Femur (tissue), 1 donor: ENCODE data around the gene USH2A.

Experiments
- DNase-seq: peaks from one replicate; pipeline ENCODE4 v3.0.0-alpha.2; 2017

USH2A gene

GRCh38 chr1:216422821-216423520 lies at the start of gene USH2A:
TSS of gene USH2A (minus strand) at chr1:216423448. CDS start at chr1:216422336, 1,112 bp downstream.
- DNase-seq, result no peak

GRCh38 chr1:216466162-216466801 lies 43.0 kb upstream of the USH2A start:
- DNase-seq, result no peak

- no peak for DNase-seq
Observed at GRCh38 chr1:216464489-216464888, 41.2 kb upstream of the USH2A start.

GRCh38 chr1:216462066-216462775 lies 39.0 kb upstream of the USH2A start:
- no peak for DNase-seq

- no peak for DNase-seq
Observed at GRCh38 chr1:216461466-216461865, 38.2 kb upstream of the USH2A start.

- no peak for DNase-seq
Observed at GRCh38 chr1:216459651-216460207, 36.5 kb upstream of the USH2A start.

- DNase-seq, result no peak
Observed at GRCh38 chr1:216458812-216459211, 35.6 kb upstream of the USH2A start.

GRCh38 chr1:216457356-216457755 lies 34.1 kb upstream of the USH2A start:
- no peak for DNase-seq

GRCh38 chr1:216456682-216457081 lies 33.4 kb upstream of the USH2A start:
- DNase-seq, result no peak

- no peak for DNase-seq
Observed at GRCh38 chr1:216453777-216454176, 30.5 kb upstream of the USH2A start.

- DNase-seq, result no peak
Observed at GRCh38 chr1:216450227-216450626, 27.0 kb upstream of the USH2A start.

GRCh38 chr1:216448011-216448510 lies 24.8 kb upstream of the USH2A start:
- no peak for DNase-seq

- no peak for DNase-seq
Observed at GRCh38 chr1:216437603-216438002, 14.4 kb upstream of the USH2A start.

GRCh38 chr1:216434232-216434631 lies 11.0 kb upstream of the USH2A start:
- no peak for DNase-seq

GRCh38 chr1:216433175-216433574 lies 9.9 kb upstream of the USH2A start:
- no peak for DNase-seq

- DNase-seq, result no peak
Observed at GRCh38 chr1:216430744-216431143, 7.5 kb upstream of the USH2A start.

GRCh38 chr1:216425577-216425976 lies 2.3 kb upstream of the USH2A start:
- DNase-seq, result no peak

- DNase-seq, result no peak
Observed at GRCh38 chr1:216420746-216421145, 2.5 kb downstream of the USH2A start.

- DNase-seq, result no peak
Observed at GRCh38 chr1:216420263-216420662, 3.0 kb downstream of the USH2A start.

- no peak for DNase-seq
Observed at GRCh38 chr1:216416488-216416887, 6.8 kb downstream of the USH2A start.

- DNase-seq, result no peak
Observed at GRCh38 chr1:216410026-216410425, 13.2 kb downstream of the USH2A start.

- DNase-seq, result no peak
Observed at GRCh38 chr1:216390956-216391355, 32.3 kb downstream of the USH2A start.

GRCh38 chr1:216389774-216390173 lies 33.5 kb downstream of the USH2A start:
- no peak for DNase-seq

- no peak for DNase-seq
Observed at GRCh38 chr1:216388558-216388957, 34.7 kb downstream of the USH2A start.
